ENCODE results near the gene ASB14.

The ASB14 gene

GRCh38 chr3:57221883-57222282 is 70.6 kb downstream of the ASB14 start:
- no peaks in the 10 kb centered on the region for H3K9me3 ChIP-seq
- intact Hi-C loops (cut with DNase I; ENCODE audit: low total_unique reads), result loop anchor here (10.0 kb wide), 1 partner anchor 57 kb away; the partner anchor contains the start of gene IL17RD
- no peak for TF ChIP-seq CTCF (IDR thresholded peaks at IDR 0.05)
- no peak overlapping the region for H3K27ac ChIP-seq
- H3K4me3 ChIP-seq, result no peak overlapping the region
- H3K36me3 ChIP-seq, result no peaks in the 10 kb centered on the region
- no peaks in the 10 kb centered on the region for H3K27me3 ChIP-seq
- DNase-seq, result no peak
- H3K4me1 ChIP-seq, result peaks cover 0 to 5% (median 4%) of the 10 kb centered on the region in 4 donors
